NOMO-1 (cell line): Measurements from ENCODE around the gene GFI1.
A peak's percentile ranks its signal among the peaks of the same experiment; 100 is the strongest.
"Not testable (repeated sequence)": the region's sequence is repeated elsewhere in the genome, so short reads cannot be mapped to it uniquely, and the experiment has no call there.

ENCODE experiments used
- DNase-seq, 2 experiments: peaks; one replicate each; lab custom pipeline; 2025; ENCODE audit not compliant: unreplicated experiment in 2 of 2; lab: John Stamatoyannopoulos, UW

Gene GFI1

DNA sequence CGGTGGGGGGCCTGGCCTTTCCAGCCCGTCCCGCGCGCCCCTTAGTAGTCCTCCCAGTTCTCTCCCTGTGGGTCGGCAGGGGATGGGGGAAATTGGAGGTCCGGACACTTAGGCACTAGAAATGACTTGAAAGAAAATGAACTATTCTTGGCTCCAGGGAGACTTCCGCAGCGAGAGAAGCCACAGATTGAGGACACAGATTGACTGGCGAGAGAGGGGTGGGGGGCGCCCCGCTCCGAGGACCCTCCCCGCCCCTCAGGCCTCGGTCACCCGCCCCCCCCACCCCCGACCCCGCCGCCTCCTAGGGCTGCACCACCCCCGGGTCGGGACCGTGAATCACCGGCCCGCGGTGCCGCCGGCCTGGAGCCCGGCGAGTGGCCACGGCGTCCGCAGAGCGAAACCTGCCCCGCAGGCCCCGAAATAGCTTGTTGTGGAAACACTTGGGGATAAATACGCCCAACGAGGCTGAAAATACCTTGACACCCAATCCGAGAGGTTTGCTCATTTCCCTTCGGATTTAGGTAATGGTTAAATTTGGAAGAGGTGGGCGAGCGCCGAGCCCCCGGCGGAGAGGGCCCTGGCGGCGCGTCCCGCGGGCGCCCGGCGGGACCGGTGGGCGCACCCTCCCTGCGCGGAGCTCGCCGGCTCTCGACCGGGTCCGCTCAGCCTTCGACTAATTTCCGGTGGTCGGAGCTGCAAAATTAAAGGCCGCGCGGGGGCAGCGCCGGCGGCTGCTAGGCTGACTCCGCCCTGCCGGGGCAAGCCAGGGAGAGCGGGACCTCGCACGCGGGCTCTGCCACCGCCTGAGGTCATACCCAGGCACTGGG, at the start of gene GFI1:
Gene GFI1 (minus strand): TSS at position 675 of the 827 bp plus-strand sequence. CDS start 3,438 bp downstream, outside the sequence.
- DNase-seq = peak; percentile 85 to 92

DNA sequence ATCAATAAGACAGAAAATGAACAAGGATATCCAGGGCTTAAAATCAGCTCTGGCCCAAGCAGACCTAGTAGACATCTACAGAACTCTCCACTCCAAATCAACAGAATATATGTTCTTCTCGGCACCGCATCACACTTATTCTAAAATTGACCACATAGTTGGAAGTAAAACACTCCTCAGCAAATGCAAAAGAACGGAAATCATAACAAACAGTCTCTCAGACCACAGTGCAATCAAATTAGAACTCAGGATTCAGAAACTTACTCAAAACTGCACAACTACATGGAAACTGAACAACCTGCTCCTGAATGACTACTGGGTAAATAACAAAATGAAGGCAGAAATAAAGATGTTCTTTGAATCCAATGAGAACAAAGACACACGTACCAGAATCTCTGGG, 45.6 kb upstream of the GFI1 start:
- DNase-seq = not testable (repeated sequence)

DNA sequence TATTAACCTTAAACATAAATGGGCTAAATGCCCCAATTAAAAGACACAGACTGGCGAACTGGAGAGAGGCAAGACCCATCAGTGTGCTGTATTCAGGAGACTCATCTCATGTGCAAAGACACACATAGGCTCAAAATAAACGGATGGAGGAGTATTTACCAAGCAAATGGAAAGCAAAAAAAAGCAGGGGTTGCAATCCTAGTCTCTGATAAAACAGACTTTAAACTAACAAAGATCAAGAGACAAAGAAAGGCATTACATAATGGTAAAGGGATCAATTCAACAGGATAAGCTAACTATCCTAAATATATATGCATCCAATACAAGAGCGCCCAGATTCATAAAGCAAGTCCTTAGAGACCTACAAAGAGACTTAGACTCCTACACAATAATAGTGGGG, 45.2 kb upstream of the GFI1 start:
- not testable (repeated sequence) for DNase-seq

DNA sequence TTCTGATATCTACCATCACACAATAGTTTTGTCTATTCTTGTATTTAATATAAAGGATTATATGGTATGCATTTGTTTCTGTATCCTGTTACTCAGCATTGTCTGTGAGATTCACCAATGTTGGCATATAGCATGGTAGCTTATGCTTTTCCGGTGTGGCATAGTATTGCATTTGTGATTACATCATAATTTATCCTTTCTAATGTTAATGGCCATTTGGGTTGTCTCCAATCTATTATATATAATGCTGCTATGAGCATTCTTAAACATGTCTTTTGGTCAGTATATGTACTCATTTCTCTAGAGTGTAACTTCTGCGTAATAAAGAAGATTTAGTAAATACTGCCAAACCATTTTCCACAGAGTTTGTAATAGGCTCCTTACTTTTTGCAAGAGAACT, 40.9 kb upstream of the GFI1 start:
- no peak for DNase-seq

DNA sequence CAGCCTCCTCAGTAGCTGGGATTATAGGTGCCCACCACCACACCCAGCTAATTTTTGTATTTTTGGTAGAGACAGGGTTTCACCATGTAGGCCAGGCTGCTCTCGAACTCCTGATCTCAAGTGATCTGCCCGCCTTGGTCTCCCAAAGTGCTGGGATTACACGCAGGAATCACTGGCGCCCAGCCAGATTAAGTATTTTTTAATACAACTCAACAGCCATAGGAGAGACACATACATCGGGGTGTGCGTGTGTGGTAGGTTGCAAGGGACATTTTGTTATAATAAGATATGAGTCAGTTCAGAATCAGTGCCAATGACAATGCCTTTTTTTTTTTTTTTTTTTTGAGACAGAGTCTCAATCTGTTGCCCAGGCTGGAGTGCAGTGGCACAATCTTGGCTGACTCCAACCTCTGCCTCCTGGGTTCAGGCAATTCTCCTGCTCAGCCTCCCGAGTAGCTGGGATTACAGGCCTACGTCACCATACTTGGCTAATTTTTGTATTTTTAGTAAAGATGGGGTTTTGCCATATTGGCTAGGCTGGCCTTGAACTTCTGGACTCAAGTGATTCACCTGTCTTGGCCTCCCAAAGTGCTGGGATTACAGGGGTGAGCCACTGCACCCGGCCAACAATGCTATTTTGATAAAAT, 38.3 kb upstream of the GFI1 start:
- DNase-seq = not testable (repeated sequence)

DNA sequence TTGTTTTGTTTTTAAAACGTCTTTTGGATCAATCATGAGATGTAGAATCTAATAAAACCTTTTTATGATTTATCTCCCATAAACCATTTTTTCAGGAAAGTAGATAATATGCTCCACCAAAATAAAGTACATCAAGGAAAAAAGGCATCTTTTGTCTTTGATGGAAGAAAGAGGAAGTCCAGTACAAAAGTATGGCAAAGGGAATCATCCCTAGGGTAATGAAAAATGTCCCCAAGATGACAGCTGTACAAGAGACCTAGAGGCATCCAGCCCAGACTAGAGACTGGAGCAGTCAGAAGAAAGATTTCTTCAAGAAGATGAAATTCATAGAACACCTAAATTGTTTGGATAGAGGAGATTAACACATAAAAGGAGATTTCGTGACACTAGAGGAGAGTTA, 32.3 kb upstream of the GFI1 start:
- no peak for DNase-seq

DNA sequence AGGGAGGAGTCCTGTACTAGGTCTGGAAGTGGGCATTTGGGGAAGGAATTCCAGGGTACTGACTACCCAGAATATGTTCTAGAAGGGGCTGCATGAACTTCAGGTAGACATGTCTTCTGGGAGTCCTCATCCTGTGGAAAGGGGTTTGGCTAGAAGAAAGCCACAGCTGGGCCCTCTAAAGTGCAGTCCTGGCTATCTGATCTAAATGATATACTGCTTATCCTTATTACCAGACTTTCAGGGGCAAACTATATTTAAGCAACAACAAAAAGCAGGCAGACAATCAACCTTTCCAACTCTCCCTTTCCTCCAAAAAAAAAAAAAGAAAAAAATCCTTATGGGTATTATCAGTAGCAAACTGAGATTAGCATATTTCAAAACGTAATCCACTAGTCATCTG, 29.8 kb upstream of the GFI1 start:
- no peak for DNase-seq

DNA sequence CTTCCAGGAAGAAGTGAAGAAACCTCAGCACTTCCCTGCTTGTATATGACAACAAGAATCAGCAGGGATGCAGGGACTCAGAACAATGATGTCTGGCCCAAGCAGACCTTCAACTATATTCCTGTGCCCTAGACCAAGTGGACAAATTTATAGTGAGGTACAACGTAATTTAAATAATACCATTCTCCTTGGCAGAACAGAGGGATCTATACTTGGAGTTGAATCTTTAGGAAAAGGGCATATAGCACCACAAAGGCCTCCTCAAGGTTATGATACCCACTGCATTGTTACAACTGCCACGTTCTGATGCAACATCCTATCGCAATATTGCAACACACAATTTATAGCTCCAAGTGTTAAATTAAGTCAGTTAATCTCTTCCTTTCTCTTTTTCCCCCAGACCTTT, 29.1 kb upstream of the GFI1 start:
- peak; percentile 59 to 79 for DNase-seq

DNA sequence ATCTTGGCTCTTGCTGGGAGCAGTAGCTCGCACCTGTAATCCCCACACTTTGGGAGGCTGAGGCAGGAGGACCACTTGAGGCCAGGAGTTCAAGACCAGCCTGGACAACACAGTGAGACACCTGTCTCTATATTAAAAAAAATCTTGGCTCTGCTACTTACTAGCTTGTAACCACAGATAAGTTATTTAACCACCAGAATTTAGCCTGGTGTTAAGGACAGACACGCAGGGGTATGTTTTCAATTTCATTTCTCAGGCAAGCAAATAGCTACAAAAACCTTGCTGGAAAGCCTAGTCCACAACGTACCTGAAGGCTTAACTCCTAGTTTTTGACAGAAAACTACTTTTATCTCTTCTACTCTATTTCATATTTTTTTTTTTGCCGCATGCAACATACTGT, 24.8 kb upstream of the GFI1 start:
- no peak for DNase-seq

DNA sequence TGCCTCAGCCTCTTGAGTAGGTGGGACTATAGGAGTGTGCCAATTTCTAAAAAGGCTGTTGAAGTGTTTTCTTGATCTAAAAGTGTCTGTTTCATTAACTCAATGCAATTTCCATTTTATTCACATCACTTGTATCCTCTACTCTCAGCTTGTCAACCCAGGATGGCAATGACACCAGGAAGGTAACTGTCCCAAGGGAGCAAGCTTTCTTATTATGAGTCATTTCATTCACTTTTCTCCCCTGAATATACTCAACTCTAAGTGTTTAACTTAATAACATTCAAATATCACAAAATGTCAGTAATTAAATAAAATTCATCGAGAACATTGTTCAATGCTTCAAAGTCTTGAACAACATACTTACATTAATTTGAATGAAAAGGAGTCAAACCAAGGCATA, 22.9 kb upstream of the GFI1 start:
- no peak for DNase-seq

DNA sequence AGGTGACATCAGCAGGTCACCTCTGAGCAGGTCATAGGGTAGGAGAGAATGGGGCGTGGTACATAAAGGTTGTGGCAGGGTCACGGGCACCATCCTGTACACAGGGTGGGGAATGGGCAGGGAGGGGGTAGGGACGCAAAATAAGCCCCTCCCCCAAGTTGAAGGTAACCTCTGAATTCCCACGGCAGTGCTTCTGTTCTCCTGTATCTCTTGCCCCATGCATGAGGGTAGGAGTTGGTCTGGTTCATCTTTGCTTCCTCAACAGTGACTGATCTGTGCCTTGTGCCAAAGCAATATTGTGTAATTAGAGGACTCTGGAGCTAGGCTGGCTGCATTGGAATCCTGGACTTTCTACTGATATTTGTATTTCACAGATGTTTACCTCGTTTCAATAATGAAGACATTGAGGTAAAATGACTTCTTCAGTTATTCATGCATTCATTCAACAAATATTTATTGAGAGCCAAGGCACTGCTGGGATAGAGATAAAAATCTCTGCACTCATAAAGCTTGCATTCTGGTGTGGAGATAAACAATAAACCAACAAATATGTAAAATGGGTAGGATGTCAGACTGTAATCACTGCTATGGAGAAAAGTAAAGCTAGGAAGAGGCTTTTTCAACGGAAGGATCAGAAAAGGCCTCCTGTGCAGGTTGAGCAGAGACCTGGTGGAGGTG, 18.4 kb upstream of the GFI1 start:
- DNase-seq = no peak

DNA sequence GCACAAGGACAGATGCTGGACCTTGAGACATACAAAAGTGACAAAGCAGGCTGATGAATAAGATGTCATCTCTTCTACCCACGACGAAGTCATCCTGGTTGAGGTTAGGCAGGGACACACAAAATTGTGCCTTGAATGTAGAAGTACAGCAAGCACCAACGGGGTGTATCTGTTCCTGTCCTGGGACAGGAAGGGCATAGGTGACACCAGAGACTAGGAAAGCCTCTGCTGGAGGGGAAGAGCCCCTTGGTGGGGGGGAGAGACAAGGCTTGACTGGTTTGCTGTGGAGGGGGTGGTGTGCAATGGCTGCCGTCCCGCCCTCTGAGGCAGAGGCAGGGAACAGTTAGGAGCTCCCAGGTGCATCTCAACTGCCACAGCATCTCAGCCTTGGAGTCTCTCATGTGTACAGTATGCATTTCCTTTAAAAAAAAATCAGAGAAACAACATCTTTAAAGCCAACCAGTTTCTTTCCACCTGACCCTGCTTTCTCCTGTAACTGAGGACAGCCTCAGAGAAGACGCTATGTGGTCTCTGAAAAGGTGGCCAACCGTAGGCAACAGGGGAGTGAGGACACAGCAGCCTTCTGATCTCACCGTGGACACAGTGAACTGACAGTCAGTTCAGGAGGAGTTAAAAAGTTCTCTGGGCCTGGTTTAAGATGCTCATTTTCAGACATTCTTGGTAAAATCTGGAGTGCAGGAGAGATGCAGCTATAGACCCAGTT, 17.7 kb upstream of the GFI1 start:
- no peak for DNase-seq

DNA sequence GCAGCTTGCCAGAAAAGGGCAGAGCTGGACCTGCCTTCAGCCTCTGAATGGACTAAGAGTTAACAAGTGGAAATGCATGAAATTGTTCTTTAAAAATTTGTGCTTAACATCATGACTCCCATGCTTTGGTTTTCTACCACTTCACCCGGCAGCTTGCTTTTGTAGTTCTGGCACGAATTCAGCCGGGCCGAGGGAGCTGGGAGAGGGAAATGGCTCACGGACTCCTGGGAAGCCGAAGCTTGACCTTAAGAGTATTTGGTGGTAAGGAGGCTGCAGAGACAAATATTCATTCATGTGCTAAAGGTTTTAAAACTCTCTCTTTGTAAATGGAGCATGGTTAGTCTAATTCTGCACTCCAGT, 17.2 kb upstream of the GFI1 start:
- DNase-seq = no peak

DNA sequence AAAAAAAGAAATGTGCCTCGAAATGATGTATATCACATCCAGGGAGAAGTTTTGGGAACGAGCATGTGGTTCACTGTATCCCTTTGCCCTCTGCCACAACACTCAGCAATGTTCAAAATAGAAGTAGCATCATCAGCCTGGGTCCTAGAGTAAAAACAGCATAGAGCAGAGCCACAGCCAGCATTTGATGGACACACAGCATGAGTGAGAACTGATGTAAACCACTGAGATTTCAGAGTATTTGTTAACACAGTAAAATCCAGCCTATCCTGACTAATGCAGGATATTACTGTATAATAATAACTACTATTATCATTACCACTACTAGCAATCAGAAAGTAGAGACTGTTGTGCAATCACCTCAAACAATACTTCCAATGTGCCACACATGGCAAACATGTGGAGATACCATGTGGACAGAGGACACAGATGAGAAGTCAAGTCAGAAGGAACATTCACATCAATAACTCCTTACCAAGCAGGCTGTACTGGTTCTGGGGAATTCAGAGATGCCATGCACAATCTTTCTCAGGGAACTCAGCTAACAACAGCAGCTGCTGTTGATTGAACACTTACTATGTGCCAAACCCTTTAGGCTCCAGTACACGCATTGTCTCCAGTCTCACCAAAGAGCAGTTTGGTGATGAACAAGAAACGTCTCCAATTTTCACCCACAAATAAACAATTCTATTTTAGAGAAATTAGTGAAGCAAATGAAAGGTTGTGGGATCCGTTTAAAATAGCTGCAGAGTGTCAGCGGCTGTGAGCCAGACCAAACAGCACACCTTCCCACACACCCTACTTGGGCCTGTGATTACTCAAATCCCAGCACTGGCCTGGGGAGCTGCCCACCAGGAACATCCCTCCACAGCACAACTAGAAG, 16.6 kb upstream of the GFI1 start:
- DNase-seq = no peak

DNA sequence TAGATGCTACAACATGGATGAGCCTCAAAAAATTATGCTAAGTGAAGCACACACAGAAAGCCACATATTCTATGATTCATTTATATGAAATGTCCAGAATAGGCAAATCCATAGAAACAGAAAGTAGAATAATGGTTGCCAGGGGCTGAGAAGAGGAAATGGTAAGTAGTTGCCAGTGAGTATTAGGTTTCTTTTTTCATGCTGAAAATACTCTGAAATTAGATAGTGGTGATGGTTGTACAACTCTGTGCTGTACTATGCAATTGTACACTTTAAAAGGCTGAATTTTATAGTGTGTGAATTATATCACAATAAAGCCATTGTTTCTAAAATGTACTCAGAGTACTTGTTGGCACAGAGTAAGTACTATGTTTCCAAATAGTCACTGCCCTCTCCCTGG, 15.5 kb upstream of the GFI1 start:
- DNase-seq = peak; percentile 22 to 52

DNA sequence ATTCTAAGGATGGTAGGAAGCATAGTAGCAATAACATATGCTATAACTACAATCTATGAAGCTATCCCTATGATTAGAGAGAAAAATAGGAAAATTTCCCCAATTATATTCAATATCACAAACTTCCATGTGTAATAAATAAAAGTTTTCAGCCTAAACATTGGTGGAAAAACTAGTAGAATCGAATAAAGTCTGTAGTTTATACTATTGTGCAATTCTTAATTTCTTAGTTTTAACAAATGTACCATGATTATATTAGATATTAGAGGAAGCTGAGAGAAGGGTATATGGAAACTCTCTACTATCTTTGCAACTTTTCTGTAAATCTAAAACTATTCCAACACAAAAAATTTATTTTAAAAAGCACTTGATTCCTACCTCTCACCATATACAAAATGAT, 13.8 kb upstream of the GFI1 start:
- no peak for DNase-seq

DNA sequence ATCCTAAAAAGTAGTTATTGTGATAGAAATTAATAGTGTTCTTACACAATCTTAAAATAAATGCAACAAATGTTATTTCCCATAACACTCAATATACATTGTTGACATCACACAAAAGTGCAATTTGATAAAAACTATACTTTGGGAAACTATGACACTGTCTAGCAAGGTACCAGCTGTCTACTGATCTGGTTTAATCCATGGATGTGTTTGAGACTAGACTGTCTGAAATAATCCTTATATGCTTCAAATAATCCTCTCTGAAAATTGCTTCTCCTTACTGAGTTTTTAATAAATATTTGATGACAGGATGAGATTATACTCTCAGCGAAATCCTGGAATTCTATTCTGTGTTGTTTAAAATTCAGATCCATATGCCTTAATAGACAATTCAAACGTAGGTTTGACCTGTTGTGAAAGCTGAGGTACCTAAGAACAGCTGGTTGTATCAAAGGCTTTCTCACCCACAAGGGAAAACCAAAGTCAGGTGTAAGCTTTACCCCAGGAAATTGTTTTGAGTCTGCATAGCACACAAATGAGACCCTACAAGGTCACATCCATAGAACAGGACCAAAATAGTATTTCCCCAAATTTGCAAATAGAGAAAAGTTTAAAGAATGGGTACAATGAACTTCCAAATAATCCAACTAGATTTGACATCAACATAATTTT, 8.8 kb upstream of the GFI1 start:
- DNase-seq = no peak

DNA sequence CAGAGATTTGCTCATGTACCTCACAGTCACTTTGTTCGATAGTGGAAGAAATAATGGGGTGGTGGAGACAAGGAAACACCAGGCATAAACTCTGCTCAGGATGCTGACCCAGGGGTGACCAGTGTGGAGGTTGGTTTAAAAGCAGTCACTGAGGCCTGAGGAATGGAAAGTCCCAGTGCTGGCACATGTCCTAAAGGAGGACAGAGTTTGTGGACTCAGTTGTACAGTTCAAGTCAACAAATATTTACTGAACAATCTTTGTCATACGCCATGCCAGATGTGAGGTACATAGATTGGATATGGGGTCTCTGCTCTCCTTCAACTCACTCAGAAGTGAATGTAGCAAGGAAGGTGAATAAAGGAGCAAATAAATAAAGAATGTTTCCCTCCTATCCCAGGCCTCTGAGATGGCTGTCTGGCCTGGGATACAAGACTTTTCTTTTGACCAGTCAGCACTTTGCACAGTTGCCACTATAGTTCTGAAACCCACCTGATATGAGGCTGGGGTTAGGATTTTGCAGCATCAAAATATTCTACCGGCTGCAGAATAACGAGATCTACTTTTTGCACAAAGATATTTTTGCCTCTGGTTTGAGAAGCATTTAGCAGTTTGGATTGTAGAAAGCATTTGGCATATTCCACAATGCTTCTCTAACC, 7.9 kb upstream of the GFI1 start:
- DNase-seq = no peak

DNA sequence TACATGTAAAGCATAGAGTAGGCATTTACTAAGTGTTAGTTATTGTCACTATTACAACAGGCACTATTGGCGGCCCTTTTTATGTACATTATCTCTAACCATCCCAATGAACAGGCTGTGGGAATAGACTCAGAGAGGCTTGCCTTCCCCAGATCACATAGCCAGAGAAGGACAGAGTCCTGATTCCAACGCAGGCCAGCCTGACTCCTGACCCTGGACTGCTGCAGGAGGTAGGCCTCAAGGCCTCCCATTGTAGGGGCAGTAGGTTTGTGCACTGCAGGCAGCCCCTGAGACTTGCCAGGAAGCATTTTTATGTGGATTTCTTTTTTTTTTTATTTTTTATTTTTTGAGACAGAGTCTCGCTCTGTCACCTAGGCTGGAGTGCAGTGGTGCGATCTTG, 6.4 kb upstream of the GFI1 start:
- DNase-seq = no peak
